Gastrocnemius medialis (tissue), 4 donors: Measurements from ENCODE around the gene KIAA0930. TPM values are rescaled to one million over a fixed set of nuclear protein-coding genes. Genes with fewer than 3 reads are reported as not detected.

Source experiments
- ATAC-seq, 2 donors: fragments of 150-250 bp; one replicate each; pipeline ENCODE4 v1.9.1; 2016
- DNase-seq, 2 donors: peaks; one replicate each; pipeline ENCODE4 v3.0.0-alpha.2; 2019
- H3K27ac ChIP-seq, 4 donors: fragments of 200-600 bp; sonication (generic); 1 replicate in 1 of 4; 2 replicates in 3 of 4; pipeline ENCODE4 v1.5.1; 2016 to 2018; ENCODE audit warnings: mild to moderate bottlenecking in 2 of 4, moderate library complexity in 1 of 4
- H3K27me3 ChIP-seq, 3 donors: fragments of 200-600 bp; sonication (generic) in 2 of 3; 1 replicate in 1 of 3; 2 replicates in 2 of 3; pipeline versions ENCODE4 v1.5.1 to v1.6.0; 2016 to 2019; ENCODE audit warnings: mild to moderate bottlenecking in 1 of 3, moderate library complexity in 1 of 3
- H3K36me3 ChIP-seq, 2 donors: fragments of 200-600 bp; sonication (generic) in 1 of 2; one replicate each; pipeline ENCODE4 v1.5.1; 2017 to 2018
- H3K4me1 ChIP-seq, 2 donors: fragments of 200-600 bp; sonication (generic) in 1 of 2; one replicate each; pipeline ENCODE4 v1.5.1; 2016 to 2017; ENCODE audit warnings: mild to moderate bottlenecking in 2 of 2
- H3K4me3 ChIP-seq, 4 donors: fragments of 200-600 bp; sonication (generic) in 3 of 4; 1 replicate in 1 of 4; 2 replicates in 3 of 4; pipeline ENCODE4 v1.5.1; 2016 to 2019; ENCODE audit warnings: mild to moderate bottlenecking in 2 of 4
- H3K9me3 ChIP-seq, 3 donors: fragments of 200-600 bp; sonication (generic) in 2 of 3; 1 replicate in 1 of 3; 2 replicates in 2 of 3; pipeline ENCODE4 v1.5.1; 2016 to 2019
- CTCF ChIP-seq, 5 experiments: fragments of 450-650 bp in 3 of 5; fragments of 200-600 bp in 2 of 5; sonication (generic) in 2 of 5; IDR thresholded peaks in 4 of 5; conservative IDR thresholded peaks in 1 of 5; 1 replicate in 4 of 5; 2 replicates in 1 of 5; pipeline ENCODE4 v1.5.1; 2016 to 2019; ENCODE audit warnings: antibody characterized with exemption in 5 of 5, mild to moderate bottlenecking in 3 of 5, moderate library complexity in 3 of 5
- POLR2A ChIP-seq, 2 donors: fragments of 450-650 bp; IDR thresholded peaks; one replicate each; pipeline ENCODE4 v1.6.1; 2017; ENCODE audit warnings: antibody characterized with exemption in 2 of 2, mild to moderate bottlenecking in 2 of 2, moderate library complexity in 2 of 2
- in situ Hi-C, 4 donors: fragments of 200-750 bp; cut with MboI; loops; one replicate each; pipeline versions ENCODE4 v1.15.0 to v1.8.0; 2017; ENCODE audit warnings: low sequenced_read_pairs in 4 of 4
- intact Hi-C: fragments of 100-400 bp; cut with DNase I; formaldehyde crosslinking; loops from one replicate; pipeline ENCODE4 v1.15.1; 2023; ENCODE audit warnings: low total_unique reads
- total RNA-seq, 4 donors: library from RNA; depleted of rRNA; stranded (reverse); fragments of >200 nt; gene quantifications; one replicate each; pipeline versions ENCODE4 v1.1.0 to v1.2.3, GENCODE V29; 2016

The KIAA0930 gene
- total RNA-seq, 4 donors from 2014 or later: 45.1 to 99.9 (median 53.7) TPM

GRCh38 chr22:45202333-45203149, 38.2 kb downstream of the KIAA0930 start:
- intact Hi-C loops: no loop called here
- no peak overlapping the region for H3K4me3 ChIP-seq
- no peaks in the 10 kb centered on the region for H3K4me1 ChIP-seq
- TF ChIP-seq CTCF (IDR thresholded peaks at IDR 0.05 in 4 of 5, conservative IDR thresholded peaks at IDR 0.05 in 1 of 5): no peak
- TF ChIP-seq POLR2A (IDR thresholded peaks at IDR 0.05): no peak
- no peaks in the 10 kb centered on the region for H3K9me3 ChIP-seq
- no peak overlapping the region for H3K27ac ChIP-seq
- no peaks in the 10 kb centered on the region for H3K27me3 ChIP-seq
- no peak for ATAC-seq
- in situ Hi-C loops: no loop called here
- peaks cover 0 to 62% of the 10 kb centered on the region in 2 donors for H3K36me3 ChIP-seq
- DNase-seq: no peak

GRCh38 chr22:45201678-45202332, 38.9 kb downstream of the KIAA0930 start:
- Histone ChIP-seq H3K27ac (no peak overlapping the region), H3K4me1 (no peaks in the 10 kb centered on the region), H3K36me3 (peaks cover 0 to 68% of the 10 kb centered on the region in 2 donors), H3K27me3 (no peaks in the 10 kb centered on the region), H3K4me3 (no peak overlapping the region), H3K9me3 (no peaks in the 10 kb centered on the region)
- intact Hi-C loops (no loop called here), in situ Hi-C loops (no loop called here)
- TF ChIP-seq CTCF (IDR thresholded peaks at IDR 0.05 in 4 of 5, conservative IDR thresholded peaks at IDR 0.05 in 1 of 5) (no peak), POLR2A (IDR thresholded peaks at IDR 0.05) (no peak)
- DNase-seq (no peak), ATAC-seq (no peak)

GRCh38 chr22:45200860-45201511, 39.7 kb downstream of the KIAA0930 start:
- no peak for DNase-seq
- H3K4me1 ChIP-seq: no peaks in the 10 kb centered on the region
- peaks cover 0 to 76% of the 10 kb centered on the region in 2 donors for H3K36me3 ChIP-seq
- TF ChIP-seq CTCF (IDR thresholded peaks at IDR 0.05 in 4 of 5, conservative IDR thresholded peaks at IDR 0.05 in 1 of 5): no peak
- TF ChIP-seq POLR2A (IDR thresholded peaks at IDR 0.05): no peak
- intact Hi-C loops (no loop called here), in situ Hi-C loops (no loop called here)
- no peaks in the 10 kb centered on the region for H3K9me3 ChIP-seq
- no peak overlapping the region for H3K27ac ChIP-seq
- H3K4me3 ChIP-seq: no peak overlapping the region
- no peak for ATAC-seq
- no peaks in the 10 kb centered on the region for H3K27me3 ChIP-seq

GRCh38 chr22:45200230-45200629, 40.5 kb downstream of the KIAA0930 start:
- peaks cover 0 to 78% of the 10 kb centered on the region in 2 donors for H3K36me3 ChIP-seq
- TF ChIP-seq POLR2A (IDR thresholded peaks at IDR 0.05) (no peak), CTCF (IDR thresholded peaks at IDR 0.05 in 4 of 5, conservative IDR thresholded peaks at IDR 0.05 in 1 of 5) (no peak)
- H3K27me3 ChIP-seq: no peaks in the 10 kb centered on the region
- ATAC-seq (no peak), DNase-seq (no peak)
- H3K4me3 ChIP-seq: no peak overlapping the region
- in situ Hi-C loops: no loop called here
- intact Hi-C loops: no loop called here
- H3K9me3 ChIP-seq: no peaks in the 10 kb centered on the region
- no peaks in the 10 kb centered on the region for H3K4me1 ChIP-seq
- no peak overlapping the region for H3K27ac ChIP-seq
